NCI-H187 (cell line): ENCODE results near the gene TASP1.
"Not testable (repeated sequence)": the region's sequence is repeated elsewhere in the genome, so short reads cannot be mapped to it uniquely, and the experiment has no call there.

Experiments used
- DNase-seq, 2 experiments: peaks; one replicate each; lab custom pipeline; 2025; lab: John Stamatoyannopoulos, UW

The TASP1 gene

DNA sequence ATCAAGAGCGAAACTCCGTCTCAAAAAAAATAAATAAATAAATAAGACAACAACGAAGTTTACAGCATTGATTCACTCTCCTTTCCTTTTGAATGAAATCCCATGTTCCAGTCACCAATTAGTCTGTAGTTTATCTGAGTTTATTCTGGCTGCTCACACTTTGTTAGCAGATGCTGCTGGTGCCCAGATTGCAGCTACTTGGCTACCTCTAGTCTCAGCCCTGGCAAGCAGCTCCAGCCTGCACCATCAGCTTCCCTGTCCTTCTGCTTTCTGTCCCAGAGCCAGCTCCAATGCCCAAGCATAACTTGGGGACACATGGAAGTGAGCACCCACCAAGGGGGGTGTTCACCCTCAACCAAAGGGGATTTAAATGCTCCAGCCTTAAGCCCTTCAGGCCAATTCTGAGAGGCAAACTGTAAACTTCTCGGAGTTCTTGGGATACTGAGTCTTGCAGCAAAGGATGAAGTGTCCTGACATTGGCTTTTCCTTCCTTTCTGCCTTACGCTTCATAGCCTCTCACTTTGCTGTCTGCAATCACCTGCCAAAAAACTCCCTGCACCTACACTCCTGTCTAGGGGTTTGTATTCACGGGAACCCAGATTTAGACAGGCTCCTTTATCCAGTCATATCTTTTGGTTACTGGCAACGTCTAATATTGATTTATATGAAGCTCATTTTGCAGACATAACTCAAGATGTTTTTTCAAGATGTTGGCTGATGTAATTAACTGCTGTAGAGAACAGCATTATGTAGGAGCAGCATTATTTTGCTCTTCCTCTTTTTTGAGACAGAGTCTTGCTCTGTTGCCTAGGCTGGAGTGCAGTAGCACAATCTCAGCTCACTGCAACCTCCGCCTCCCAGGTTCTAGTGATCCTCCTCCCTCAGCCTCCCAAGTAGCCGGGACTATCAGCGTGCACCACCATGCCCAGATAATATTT is 9.8 kb upstream of the TASP1 start:
- DNase-seq = no peak

GRCh38 chr20:13644010-13644409 is 5.3 kb upstream of the TASP1 start:
- DNase-seq = no peak

GRCh38 chr20:13639150-13639497 is 392 bp upstream of the TASP1 start:
- DNase-seq = no peak

GRCh38 chr20:13638162-13638495 is 603 bp downstream of the TASP1 start:
- no peak for DNase-seq

GRCh38 chr20:13632431-13632830 is 6.3 kb downstream of the TASP1 start:
- no peak for DNase-seq

- not testable (repeated sequence) for DNase-seq
Measured at GRCh38 chr20:13627525-13627924, 11.2 kb downstream of the TASP1 start.

DNA sequence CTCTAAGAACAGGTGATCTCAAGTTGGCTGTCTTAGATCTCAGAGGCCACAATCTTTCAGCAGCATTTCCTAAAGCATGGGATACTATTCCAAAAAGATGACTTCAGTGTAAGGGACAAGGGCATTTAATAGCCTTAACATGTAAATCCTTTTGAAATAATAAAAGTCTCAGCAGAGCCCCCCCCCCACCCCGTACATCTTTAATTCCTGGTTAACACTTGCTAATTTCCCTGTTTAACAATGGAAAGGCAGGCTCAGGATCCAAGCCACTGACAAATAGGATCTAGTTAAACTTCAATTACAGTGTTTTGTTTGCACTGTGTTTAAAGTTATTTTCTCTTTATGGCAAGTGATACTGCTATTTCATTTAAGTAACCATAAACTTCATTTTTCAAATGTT is 12.0 kb downstream of the TASP1 start:
- no peak for DNase-seq

DNA sequence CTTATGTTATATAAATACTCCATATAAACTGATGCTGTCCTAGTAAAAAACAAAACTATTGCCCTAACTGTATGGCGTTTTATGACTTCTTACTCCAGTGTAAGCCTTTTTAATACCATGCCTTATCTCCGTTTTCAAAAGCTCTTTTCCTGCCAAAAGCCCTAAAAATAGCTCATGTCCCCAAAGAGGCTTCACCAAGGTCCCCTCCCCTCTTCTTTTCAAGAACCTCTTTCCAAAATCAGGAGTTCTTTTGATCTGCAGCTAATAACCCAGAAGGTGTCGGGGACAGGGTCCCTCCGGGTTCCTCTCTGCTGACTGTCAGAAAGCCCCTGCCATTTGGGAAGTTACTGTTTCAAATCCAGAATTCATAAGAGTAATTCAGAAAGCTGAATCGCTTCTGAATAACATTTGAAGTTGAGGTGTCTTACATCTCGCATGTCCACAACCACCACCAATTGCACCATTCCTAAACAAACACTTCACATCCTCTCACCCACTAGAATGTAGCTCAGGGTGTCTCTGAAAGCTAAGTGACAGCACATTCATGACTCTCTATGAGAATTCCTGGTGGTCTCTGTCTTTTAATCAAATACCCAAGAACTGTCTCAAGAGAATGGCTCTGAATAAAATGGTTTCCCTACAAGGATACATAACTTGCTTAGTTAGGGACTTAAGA is 13.3 kb downstream of the TASP1 start:
- DNase-seq = no peak

DNA sequence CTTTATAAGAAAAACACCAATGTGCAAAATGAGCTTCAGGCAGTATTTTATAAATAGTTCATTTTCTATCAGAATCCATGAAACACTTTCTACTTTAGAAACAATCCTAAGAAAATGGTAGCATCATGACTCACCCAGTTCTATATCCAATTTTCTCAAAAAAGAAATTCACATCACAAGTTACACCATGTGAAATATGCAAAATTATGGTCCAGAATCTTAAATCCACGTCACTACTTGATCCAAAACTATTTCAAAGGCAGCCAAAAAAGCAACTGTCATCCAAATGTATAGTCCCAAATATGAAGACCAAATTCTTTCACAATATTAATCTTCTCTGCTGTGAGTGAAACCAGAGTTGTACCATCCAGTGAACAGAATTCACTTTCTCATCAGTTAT is 19.3 kb downstream of the TASP1 start:
- DNase-seq = not testable (repeated sequence)

DNA sequence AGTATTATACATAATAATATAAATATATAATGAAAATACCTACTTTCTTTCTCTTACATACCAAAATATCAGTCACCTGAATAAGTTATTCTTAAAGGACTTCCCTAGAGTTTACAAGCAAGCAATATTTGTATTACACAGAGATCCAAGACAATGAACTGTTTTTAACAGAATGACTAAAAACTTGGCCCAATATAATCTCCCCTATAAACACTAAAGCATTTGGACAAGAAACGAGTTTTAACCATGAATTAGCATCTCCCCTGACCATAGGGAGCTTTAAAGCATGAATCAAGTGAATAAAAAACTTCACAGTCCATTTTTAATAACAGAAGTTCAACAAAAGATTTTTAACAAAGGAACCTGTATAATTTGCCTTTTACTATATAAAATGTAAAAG is 20.3 kb downstream of the TASP1 start:
- DNase-seq = not testable (repeated sequence)

GRCh38 chr20:13617585-13617984 is 21.1 kb downstream of the TASP1 start:
- DNase-seq = not testable (repeated sequence)

DNA sequence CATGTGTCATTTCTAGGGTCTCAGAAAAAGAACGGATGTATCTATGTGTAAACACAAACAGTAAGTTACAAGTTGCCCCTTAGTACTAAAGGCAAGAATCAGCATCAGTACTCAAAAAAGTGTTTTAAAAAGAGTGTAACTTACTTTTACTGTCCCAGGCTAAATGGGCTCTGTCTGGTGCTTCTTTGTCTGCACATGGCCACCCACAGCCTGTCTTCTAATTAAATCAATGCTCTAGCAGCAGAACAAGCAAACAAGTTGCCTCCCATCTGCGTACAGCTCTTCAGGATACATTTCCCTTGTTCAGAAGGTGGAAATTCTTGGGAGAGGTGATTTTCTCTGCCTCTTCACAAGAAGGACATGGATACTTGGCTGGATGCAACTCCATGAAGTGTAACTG is 22.0 kb downstream of the TASP1 start:
- DNase-seq = not testable (repeated sequence)

DNA sequence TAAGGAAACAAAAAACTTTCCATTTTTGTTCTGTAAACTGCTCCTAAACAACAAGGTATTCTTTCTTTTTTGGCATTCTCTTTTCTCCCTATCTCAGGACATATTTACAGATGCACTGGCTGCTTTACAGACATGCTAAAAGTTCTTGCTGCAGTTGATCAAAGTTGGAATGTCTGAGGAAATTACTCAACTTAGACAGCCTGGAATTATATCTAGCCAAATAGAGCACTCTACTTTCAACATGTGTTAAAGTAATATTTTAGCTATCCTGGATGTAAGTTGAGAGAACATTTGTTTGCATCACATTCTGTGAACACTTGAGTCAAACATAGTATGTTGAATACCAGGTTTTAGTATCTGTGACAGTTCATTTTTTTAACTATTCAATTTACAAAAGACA is 24.8 kb downstream of the TASP1 start:
- DNase-seq = no peak

GRCh38 chr20:13611611-13612125 is 27.1 kb downstream of the TASP1 start:
- DNase-seq = no peak

GRCh38 chr20:13610184-13610583 is 28.5 kb downstream of the TASP1 start:
- DNase-seq = no peak

DNA sequence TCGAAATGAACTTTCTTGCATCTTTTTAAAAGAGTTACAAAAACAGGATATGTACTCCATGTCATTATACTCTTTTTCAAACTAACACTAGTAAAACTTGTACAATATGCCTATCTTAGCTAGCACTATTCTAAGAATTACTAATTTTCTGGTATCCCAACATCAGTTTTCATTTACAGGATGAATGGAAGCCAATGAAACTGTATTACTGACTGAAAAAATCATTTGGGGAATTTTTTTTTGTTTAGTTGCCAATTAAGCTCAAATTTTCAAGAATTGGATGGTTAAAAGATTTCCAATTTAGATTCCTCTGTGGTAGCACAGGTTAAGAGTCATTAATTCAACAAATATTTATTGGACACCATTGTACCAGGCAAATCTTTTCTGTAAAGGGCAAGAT is 30.7 kb downstream of the TASP1 start:
- no peak for DNase-seq

DNA sequence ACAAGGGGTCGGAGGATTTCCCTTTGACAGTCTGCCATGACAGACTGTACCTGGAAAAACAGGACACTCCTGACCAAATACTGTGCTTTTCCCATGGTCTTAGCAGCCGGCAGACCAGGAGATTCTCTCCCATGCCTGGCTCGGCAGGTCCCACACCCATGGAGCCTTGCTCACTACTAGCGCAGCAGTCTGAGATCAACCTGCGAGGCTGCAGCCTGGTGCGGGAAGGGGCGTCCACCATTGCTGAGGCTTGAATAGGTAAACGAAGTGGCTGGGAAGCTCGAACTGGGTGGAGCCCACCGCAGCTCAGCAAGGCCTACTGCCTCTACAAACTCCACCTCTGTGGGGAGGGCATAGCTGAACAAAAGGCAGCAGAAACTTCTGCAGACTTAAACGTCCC is 45.3 kb downstream of the TASP1 start:
- DNase-seq = not testable (repeated sequence)

- no peak for DNase-seq
Measured at GRCh38 chr20:13588049-13588448, 50.7 kb downstream of the TASP1 start.

- DNase-seq = no peak
Measured at GRCh38 chr20:13587370-13587769, 51.4 kb downstream of the TASP1 start.

DNA sequence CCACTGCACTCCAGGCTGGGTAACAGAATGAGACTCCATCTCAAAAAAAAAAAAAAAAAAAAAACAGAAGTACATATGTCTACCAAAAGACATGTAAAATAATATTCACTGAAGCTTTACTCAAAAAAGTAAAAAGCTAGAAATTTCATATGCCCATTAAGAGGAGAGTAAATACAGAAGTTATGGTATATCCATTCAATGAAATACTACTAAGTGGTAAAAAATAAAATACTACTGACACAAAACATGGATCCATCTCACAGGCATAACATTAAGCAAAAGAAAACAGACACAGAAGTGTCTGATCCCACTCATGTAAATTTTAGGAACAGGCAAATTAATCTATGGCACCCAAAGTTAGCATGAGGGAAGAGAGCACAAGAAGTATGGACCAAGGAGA is 52.6 kb downstream of the TASP1 start:
- no peak for DNase-seq

GRCh38 chr20:13581451-13581850 is 57.3 kb downstream of the TASP1 start:
- no peak for DNase-seq

GRCh38 chr20:13580707-13581106 is 58.0 kb downstream of the TASP1 start:
- no peak for DNase-seq

DNA sequence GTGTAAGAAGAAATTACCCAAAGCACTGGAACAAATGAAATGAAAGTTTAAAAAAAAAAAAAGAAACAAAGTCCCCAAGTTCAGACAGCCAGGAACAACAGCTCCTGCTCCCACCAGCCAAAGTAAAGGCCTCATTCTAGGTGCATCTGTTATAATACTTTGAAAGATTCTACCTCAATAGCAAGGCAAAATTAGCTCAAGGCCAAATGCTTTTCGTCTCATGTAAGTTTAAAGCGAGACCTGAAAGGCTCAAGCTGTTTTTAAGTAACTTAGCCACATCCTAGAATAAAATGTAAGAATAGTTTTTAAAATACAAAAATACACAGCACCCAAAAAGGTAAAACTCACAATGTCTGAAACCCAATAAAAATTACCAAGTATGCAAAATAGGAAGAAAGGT is 64.7 kb downstream of the TASP1 start:
- DNase-seq = no peak
